ENCODE measurements around the gene MARCHF4.

The MARCHF4 gene, protein sequence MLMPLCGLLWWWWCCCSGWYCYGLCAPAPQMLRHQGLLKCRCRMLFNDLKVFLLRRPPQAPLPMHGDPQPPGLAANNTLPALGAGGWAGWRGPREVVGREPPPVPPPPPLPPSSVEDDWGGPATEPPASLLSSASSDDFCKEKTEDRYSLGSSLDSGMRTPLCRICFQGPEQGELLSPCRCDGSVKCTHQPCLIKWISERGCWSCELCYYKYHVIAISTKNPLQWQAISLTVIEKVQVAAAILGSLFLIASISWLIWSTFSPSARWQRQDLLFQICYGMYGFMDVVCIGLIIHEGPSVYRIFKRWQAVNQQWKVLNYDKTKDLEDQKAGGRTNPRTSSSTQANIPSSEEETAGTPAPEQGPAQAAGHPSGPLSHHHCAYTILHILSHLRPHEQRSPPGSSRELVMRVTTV

DNA sequence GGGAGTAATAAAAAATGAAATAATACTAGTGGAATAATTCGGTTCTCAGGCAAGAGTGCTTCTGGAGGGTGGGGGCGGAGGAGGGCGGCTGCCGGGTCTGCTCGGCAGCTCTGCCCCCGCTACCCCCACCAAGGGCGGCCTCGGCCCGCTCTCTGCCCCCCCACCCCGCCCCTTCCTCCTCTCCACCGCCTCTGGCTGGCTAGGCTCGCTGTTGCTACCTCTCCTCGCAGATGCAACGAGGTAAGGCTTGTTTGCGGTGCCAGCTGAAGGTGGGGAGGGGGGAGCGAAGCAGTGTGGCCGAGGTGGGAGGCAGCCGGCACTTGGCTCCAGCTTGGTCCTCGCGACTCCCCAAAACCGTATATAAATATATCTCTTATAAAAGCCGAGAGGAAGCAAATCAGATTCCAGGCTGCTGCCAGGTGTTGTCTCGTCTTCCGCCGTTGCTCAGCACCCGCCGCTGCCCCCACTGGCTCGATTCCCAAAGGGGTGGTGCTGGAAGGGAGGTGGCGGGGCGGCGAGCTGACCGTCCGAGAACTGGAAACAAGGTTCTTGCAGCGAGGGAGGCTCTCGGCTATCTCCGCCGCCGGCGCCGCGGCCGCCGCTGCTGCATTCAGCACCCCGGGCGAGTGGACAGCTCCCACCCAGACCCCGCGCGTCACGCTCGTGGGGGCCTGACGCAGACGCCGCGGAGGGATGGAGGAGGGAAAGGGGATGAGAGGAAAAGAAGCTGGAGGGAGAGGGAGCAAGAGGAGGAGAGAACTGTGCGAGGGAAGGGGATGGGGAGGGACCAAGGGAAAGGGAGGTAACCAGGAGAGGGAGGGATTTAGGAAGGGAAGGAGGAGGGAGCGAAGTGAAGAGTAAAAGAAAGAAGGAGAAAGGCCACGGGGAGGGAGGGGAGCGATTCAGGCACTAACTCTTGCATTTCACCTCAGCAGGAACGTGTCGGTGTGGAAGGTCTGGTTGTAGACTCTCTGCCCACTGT lies at the start of gene MARCHF4:
MARCHF4 (minus strand) TSS at position 763 of the 982 bp plus-strand sequence. CDS start 2,223 bp downstream, outside the sequence.
- peak; percentile 67 for DNase-seq

DNA sequence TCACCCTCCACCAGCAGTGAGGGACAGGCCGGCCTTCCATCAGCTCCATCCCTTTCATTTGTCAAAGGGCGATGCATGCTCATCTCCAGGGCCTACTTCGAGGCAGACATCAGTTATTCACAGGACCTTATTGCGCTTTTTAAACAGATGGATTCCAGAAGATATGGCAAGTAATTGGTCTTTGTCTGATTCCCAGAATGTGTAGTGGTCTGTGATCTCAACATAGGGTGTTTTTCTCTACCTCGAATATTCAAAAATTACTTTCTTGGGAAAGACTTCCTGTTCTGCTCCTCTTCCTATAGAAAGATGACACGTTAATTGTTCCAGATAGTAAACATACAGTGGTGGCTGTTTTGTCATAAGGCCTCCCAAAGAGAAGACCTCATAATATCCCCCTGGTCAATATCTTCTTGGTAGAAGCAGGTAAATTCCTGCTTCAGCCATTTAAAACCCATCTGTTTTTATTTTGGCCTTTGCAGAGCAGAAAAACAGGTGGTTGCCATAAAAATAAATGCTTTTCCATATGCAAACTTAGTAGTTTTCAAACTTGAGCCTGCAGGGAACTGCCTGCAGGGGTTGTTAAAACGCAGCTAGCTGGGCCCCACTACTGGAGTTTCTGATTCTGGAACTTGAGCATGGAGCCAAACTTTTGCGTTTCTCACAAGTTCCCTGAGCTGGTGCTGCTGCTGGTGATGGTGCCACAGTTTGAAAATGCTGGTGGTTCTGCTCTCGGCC lies 48.3 kb upstream of the MARCHF4 start:
- DNase-seq, result no peak

DNA sequence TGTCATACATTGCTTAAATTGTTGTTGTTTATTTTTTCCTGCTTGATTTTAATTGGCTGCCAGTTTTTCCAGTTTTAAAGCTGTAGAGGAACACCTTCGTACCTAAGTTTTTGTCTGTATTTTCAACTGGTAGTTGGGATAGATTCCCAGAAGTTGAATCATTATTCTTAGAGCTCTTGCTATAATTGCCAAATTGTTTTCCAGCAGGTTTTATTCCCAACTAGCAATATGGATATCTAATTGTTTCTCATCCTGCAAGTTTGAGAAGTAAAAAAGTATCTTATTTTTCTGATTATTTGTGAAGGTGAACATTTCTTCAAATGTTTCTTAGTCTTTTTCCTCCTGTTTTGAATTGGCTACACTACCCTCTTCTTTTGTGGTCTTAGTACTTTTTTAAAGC lies 46.7 kb upstream of the MARCHF4 start:
- DNase-seq, result no peak

DNA sequence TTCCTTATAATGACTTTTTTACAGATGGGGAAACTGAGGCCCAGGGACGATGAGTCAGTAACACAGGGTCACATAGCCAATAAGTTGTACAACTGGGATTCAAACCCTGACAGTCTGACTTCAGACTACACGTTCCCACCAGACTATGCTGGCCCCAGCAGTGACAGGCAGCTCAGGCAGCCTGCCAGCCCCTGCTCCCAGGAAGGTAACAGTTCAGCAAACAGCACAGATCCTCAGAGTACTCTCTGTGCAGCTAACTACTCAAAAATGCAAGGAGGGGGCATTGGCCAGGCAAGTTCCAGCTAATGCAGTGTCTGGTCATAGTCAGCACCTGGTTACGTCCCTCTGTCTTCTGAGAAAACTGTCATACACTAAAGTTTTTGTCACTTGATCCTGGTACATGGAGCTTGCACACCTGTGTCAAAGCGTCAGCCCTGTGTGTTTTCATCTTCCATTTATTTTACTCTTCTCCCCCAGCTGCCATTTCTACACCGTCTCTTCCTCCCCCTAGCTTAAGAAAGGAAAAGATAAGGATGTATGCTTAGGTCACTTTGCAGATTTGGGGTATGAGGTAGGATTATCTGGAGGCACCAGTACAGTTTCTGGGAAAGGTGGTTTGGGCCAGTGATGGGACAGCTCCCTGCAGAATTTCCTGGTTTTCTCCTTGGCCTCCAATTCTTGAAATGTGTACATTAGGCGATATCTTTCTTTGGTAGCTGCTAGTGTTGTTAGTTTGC lies 44.5 kb upstream of the MARCHF4 start:
- DNase-seq, result no peak

DNA sequence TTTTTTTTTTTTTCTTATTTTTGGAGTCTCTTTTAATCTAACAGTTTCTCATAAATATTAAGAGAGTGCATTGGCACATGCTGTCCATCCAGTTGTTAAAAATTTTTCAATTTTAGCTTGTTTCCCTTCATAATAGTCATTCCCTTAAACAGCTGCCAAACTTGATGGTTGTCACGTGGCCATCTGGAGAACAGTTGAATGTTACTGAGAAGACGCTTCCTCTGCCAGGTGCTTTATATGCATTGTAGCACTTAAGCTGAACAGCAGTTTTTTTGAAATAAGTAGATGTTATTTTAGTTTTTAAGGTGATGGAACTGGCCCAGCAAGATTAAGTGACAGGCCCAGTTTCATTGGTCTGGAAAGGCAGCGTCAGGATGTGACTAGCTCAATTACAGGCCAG lies 43.3 kb upstream of the MARCHF4 start:
- no peak for DNase-seq

DNA sequence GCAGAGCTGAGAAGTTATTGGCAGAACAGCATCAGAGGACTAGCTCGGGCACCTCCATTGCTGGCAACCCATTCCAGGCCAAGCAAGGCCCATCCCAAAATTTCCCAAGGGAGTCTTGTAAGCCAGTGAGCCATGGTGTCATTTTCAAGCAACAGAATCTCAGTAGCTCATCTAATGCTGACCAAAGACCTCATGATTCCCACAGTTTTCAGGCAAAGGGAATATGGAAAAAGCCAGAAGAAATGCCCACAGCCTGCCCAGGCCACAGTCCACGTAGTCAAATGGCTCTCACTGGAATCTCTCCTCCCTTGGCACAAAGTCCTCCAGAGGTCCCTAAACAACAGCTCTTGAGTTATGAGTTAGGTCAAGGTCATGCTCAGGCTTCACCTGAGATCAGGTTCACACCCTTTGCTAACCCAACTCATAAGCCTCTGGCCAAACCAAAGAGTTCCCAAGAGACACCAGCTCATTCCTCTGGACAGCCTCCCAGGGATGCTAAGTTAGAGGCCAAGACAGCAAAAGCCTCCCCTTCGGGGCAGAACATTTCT lies 42.6 kb upstream of the MARCHF4 start:
- no peak for DNase-seq

DNA sequence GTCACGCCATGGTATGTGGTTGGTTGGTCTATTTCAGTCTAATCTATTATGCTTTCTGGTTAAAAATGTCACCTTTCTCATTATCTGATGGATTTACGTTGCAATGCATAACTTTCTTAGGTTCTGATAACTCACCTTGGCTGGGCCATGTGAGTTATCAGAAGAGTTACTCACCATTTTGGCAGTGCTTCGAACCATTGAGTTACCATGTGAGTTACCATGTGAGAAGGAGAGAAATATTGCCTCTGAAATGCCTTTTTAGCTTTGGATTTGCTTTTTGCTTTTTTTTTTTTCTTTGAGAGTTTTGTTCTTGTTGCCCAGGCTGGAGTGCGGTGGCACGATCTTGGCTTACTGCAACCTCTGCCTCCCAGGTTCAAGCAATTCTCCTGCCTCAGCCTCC lies 41.6 kb upstream of the MARCHF4 start:
- DNase-seq, result no peak

DNA sequence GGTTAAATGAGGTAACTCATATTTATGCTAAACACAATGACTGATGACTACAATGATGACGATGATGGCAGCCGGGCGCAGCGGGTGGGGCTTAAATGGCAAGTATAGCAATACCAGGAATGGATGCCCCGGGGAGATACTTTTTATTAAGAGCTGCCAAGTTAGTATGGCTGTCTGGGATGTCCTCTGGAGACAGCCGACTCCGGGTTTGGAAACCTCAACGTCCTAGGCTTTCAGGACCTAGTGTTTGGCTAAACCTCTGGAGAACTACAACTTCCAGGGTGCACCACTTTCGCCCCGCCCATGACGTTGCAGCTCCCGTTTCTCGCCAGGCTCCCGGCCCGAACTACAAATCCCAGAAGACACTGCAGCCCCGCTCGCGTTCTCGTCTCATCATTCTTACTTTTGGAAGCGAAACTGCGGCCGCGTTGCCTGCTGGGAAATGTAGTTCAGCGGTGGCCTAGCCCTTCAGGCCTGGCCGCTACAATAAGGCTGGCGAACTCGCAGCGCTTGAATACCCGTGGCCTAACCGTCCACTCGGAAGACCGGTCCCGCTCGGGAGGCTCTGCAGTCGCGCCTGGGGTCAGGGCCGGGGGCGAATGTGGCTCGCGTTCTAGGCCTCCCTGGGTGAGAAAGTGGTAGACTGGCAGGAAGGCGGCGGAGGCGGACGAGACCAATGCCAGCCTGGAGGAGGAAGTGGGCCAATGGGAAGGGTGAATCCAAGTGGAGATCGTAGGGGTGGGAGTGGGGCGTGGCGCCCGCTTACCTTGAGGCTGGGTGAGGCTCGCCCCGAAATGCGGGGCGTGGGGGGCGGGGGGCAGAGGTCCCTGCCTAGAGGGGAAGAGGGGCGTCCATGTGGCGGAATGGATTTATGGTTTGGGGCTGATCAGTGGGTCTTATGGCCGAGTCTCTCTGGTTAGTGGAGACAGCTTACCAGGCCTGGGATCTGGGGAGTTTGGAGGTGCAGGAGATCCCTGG lies 40.0 kb upstream of the MARCHF4 start, which contains the start of gene SMARCAL1:
SMARCAL1 (plus strand) TSS at position 463 of the 978 bp plus-strand sequence. CDS start 2,221 bp downstream, outside the sequence.
- peak; percentile 99 for DNase-seq

DNA sequence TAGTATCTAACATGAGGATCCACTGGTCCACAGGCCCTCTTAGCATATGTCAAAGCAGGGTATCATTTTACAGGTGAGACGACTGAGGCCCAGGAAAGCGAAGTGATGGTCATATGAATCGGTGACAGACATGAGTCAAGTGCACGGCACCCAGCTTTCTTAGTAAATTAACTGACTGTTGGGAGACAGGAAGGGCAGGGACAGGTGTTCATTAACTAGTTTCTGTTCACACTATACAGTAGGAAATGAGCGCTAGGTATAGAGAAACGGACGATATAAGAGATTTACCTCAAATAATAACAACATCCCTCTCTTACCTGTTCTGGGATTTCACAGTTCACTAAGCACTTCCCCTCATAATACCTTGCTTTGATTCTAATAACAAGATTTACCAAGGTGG lies 38.3 kb upstream of the MARCHF4 start:
- DNase-seq, result no peak

DNA sequence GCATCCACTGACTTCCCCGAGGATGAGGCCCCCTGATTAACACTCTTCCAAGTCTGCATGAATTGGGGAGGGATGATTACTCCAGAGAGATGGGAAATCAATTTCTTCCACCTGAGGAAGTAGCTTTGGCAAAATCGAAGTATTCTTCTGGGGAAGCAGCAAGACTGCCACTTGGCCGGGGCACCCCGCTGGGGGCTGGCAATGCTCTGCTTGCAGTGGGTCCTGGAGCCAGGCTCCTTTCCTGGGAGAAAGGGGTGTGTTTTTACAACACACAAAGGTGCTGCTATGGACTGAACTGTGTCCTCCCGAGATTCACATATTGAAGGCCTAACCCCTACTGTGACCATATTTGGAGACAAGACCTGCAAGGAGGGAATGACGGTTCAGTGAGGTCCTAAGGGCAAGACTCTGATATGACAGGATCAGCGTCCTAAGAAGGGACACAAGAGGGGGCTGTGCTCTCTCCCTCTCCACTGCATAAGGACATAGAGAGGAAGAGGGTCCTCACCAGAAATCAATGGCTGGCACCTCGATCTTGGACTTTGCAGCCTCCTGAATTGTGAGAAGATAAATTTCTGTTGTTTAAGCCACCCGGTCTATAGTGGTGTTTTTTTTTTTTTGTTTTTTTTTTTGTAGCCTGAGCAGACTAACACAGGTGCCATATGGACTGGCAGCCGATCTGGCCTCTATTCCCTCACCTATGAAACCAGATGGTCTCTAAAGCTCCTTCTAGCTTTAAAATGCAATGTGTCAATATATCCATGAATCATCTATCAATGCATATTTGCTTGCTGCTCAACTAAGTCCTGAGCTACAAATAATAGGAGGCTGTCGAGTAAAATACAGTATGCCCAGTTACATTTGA lies 36.4 kb upstream of the MARCHF4 start:
- DNase-seq, result no peak

DNA sequence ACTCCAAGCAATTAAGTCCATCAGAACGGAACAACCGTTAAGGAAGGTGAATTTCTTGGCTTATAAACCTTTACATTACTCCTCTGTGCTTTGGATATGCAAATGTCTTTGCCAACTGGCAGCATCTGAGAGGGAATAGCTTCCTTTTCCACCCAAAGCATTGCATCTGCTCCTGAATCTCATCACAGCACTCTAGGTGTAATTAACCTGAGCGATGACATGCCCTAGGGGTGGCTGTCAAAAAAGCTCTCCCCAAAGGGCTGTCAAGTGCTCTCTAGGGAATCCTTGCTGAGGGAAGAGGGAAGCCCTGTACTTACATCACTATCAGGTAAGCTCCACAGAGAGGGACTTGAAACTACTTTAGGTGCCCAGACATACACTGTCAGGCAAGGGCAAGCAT lies 34.5 kb upstream of the MARCHF4 start:
- DNase-seq, result no peak

DNA sequence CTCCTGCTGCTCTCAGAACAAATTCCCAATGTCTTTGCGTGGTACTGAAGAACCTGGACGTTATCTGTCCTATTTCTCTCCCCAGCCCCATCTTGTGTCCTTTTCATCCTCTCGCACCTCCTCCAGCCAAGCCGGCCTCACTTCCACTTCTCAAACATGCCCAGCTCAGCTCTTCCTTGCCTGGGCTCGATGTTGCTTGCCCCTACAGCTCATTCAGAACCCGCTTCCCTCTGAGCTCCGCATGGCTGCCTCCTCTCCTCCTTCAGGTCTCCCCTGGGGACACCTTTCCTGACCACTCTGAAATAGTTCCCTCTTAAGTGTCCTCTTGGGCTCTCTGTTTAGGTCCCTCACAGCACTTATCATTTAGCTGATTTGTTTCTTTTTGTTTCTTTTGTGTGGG lies 33.3 kb upstream of the MARCHF4 start:
- no peak for DNase-seq

DNA sequence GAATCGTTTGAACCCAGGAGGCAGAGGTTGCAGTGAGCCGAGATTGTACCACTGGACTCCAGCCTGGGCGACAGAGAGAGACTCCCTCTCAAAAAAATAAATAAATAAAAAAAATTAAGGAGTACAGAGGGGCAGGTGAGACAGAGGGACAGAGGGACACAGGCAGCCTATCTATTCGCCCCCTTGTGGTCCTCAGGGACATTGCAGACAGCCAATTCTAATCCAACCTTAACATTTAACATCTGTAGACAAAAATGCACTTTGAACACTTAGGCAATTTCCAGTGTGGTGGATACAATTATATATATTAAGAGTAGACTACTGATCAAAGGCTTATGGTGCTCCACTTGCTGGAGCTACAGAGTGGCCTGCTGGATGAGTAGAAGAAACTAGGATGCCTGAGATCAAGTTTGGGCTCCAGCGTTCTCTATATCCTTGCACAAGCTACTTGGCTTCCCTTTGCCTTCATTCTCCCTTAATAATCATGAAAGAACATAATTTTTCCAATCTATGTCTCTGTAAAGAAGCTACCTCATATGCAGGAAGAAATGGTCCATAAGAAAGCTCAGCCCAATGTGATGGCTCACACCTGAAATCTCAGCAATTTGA lies 31.8 kb upstream of the MARCHF4 start:
- peak; percentile 19 for DNase-seq

DNA sequence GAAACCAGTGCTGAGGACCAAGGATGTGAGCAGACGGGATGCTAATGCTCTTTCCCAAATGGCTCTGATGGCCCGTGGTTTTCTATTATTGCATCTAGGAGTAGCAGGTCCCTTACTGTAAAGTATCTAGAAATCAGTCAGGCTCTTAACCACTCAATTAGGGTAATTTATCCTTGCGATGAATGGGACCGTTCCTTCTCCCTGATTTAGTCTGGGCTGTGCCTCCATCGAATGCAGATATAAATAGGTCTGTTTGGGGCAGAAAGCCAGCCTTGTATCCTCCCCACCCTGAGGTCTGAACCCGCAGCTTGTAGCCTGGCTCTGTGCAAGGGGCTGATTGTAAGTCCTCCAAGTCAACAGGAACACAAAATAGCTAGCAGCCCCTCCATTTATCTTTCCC lies 30.5 kb upstream of the MARCHF4 start:
- no peak for DNase-seq

DNA sequence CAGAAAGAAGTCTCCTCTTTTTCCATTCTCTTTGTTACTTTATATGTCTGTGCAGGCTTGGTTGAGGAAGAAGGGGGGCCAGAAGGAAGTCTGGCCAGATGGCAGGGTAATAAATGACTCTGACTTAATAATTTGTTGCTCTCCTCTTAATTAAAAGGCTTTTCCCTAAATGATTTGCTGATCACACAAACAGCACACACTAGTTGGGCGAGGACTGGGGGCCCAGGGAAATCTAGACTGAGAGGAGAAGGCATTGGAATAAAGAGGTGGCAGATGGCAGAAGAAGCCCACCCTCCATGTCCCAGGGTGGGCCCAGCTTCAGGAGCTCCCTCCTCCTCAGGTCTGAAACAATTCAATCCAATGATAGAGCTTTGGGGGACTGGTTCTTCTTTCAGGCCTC lies 27.3 kb upstream of the MARCHF4 start:
- DNase-seq, result no peak

DNA sequence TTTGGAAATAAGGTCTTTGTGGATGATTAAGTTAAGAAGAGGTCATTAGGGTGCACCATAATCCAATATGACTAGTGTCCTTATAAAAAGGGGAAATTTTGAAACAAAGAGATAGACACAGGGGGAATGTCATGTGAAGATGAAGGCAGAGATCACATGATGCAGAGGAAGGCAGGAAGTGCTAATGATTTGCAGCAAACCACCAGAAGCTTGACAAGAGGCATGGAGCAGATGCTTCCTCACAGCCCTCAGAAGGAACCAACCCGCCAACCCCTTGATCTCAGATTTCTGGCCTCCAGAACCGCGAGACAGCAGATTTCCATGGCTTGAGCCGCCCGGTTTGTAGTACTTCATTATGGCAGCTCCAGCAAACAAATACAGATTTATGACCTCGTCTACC lies 22.6 kb upstream of the MARCHF4 start:
- DNase-seq, result no peak

DNA sequence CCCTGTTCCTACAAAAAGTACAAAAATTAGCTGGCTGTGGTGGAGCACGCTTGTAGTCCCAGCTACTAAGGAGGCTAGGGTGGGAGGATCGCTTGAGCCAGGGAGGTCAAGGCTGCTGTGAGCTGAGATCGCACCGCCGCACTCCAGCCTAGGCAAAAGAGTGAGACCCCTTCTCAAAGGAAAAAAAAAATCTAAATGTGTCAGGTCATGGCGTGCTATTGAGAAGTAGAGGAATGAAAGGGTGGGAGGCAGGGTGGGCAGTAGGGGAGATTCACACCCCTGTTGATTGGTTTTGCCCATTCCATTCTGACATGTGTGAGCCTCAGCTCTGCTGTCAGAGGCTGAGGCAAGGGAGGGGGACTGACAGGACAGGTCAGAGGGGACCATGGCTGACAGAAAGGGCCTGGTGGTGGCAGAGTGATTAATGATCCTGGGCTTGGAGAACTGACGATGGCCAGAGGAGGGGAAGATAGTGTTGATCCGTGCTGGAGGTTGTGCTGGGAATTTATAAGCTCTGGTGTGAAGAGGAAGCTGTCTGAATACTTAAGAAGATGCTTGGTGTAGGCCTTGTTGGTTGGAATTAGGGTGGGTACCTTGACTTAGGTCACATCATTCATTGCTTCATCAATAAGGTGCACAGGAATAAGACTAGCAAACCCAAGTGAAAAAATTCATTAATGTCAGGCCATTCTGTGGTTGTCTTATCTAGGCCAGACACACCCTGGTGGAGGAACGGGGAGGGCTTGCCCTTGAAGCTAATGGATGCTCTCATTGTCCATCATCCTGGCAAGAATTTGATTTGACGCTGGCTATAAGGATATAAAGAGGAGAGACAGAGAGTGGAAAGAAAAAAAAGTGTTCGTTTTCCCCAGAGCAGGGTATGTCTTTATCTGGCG lies 20.9 kb upstream of the MARCHF4 start:
- no peak for DNase-seq

DNA sequence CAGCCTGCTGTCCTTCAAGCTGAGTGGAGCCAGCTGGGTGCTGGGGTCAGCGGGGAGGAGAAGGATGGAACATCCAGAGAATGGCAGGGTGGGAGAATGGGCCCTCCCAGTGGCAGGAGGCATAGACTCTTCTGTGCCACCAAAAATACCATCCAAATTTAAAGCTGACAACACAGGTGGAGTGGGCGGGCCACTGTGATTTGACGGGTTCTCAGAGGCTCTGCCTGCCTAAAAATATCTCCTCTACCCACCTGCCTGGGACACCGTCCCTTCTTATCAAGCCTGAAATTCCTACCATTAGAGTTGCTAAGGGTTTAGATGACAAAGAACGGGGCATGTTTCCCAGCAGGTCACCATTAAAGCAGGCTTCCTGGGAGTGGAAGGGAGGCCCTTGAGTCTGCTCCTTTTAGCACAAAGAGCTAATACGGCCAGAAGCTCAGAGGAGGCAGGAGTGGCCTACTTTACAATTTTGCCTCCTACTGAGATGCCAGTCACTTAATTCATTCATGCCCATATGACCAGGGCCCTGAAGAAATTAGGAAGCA lies 19.8 kb upstream of the MARCHF4 start:
- no peak for DNase-seq
